Measurements from ENCODE around the gene PIGH. TPM values are rescaled to one million over a fixed set of nuclear protein-coding genes. Genes with fewer than 3 reads are reported as not detected.
A peak's percentile ranks its signal among the peaks of the same experiment; 100 is the strongest.

Gene PIGH
- total and polyA plus RNA-seq, 2 of the 13 experiments (the other 11 are each of a cell fraction or from before 2014, with no cell fraction given) = 30.0 to 43.5 TPM

- TF ChIP-seq MED1 (CRISPR knock-in tag; IDR thresholded peaks at IDR 0.05) (no peak), JUNB (CRISPR knock-in tag; IDR thresholded peaks at IDR 0.05; ENCODE audit: borderline replicate concordance) (no peak), ZSCAN20 (CRISPR knock-in tag; IDR thresholded peaks at IDR 0.05; ENCODE audit: borderline replicate concordance) (no peak), ZNF142 (CRISPR knock-in tag; IDR thresholded peaks at IDR 0.05) (no peak), ETV5 (CRISPR knock-in tag; IDR thresholded peaks at IDR 0.05; ENCODE audit: borderline replicate concordance) (peak; percentile 85), RARG (CRISPR knock-in tag; IDR thresholded peaks at IDR 0.05; ENCODE audit: low read depth) (no peak), PTBP1 (IDR thresholded peaks at IDR 0.05; ENCODE audit: low read depth, low read length, poor library complexity, severe bottlenecking) (no peak), ZNF20 (CRISPR knock-in tag; IDR thresholded peaks at IDR 0.05) (no peak), ZNF607 (CRISPR knock-in tag; IDR thresholded peaks at IDR 0.05; ENCODE audit: borderline replicate concordance) (no peak), TEAD3 (CRISPR knock-in tag; optimal IDR thresholded peaks at IDR 0.05; ENCODE audit: borderline replicate concordance) (peak; percentile 87), SMAD1 (CRISPR knock-in tag; IDR thresholded peaks at IDR 0.05; ENCODE audit: borderline replicate concordance, low read depth) (no peak), ZNF180 (CRISPR knock-in tag; IDR thresholded peaks at IDR 0.05; ENCODE audit: borderline replicate concordance, low read depth) (no peak), EP300 (IDR thresholded peaks at IDR 0.05; ENCODE audit: low read depth in 2 of 2, low read length in 2 of 2) (0 out of 4 replicates have a peak, but pooled peaks of 1 of the 2 experiments have one; percentile 8), EP300 (CRISPR knock-in tag; IDR thresholded peaks at IDR 0.05; ENCODE audit: borderline replicate concordance) (no peak), LCORL (IDR thresholded peaks at IDR 0.05) (no peak), LCORL (CRISPR knock-in tag; IDR thresholded peaks at IDR 0.05) (0 out of 2 replicates have a peak, but pooled peaks have one; percentile 22), CEBPB (IDR thresholded peaks at IDR 0.05; ENCODE audit: borderline replicate concordance, low read depth, low read length) (no peak), KLF15 (CRISPR knock-in tag; IDR thresholded peaks at IDR 0.05; ENCODE audit: borderline replicate concordance) (no peak), MLX (CRISPR knock-in tag; IDR thresholded peaks at IDR 0.05) (no peak), TFAP4 (IDR thresholded peaks at IDR 0.05; ENCODE audit: borderline replicate concordance, low read depth) (no peak; the same call in 1 of the 2 replicates), ZNF232 (CRISPR knock-in tag; IDR thresholded peaks at IDR 0.05; ENCODE audit: borderline replicate concordance) (no peak)
Measured at GRCh38 chr14:67557118-67557517, 43.0 kb downstream of the PIGH start (continued).

All from HepG2 (cell line).